Measurements from ENCODE around the gene GRB10. TPM values are rescaled to one million over a fixed set of nuclear protein-coding genes. Genes with fewer than 3 reads are reported as not detected.

Gene GRB10
- total and polyA plus RNA-seq, 4 donors = 11.6 to 68.6 (median 41.0) TPM

DNA sequence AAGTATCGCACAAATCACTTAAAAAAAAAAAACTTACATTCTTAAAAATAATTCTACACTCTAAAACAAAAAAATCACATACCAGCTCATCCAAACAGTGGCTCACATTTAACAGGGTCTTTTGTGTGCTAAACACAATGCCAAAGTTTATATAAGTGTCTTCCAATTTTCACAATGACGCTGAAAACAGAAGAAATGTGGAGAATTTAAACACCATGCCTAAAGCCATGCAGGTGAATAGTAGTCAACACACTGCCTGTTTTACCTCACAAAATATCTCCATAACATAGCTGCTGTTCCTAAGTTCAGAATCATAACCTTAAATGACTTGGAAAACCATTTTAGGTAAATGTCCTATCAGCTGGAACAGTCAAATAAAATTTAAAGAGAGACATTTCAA, 55.0 kb downstream of the GRB10 start:
- no peak for DNase-seq
- no peak overlapping the region for H3K27ac ChIP-seq (ENCODE audit: low read depth in 1 of 2, low read length in 1 of 2)
- peaks cover 0 to 6% (median 0%) of the 10 kb centered on the region in 4 donors for H3K9me3 ChIP-seq (ENCODE audit: control insufficient read depth in 4 of 4, insufficient read depth in 3 of 4, low read length in 3 of 4)
- 88 to 94% methylated on average over 2 of the region's 2 CpGs for WGBS, 2 donors
- peaks cover 0 to 31% (median 11%) of the 10 kb centered on the region in 5 donors for H3K4me1 ChIP-seq (ENCODE audit: control insufficient read depth in 5 of 5, insufficient read depth in 5 of 5, low read length in 5 of 5)
- peaks cover 0 to 7% (median 4%) of the 10 kb centered on the region in 4 donors for H3K36me3 ChIP-seq (ENCODE audit: control insufficient read depth in 4 of 4, insufficient read depth in 4 of 4, low read length in 4 of 4)
- no peak overlapping the region for H3K4me3 ChIP-seq
- no peak overlapping the region for H3K9ac ChIP-seq (ENCODE audit: insufficient read depth in 1 of 2, low read length in 2 of 2)
- TF ChIP-seq, protein P1, sequence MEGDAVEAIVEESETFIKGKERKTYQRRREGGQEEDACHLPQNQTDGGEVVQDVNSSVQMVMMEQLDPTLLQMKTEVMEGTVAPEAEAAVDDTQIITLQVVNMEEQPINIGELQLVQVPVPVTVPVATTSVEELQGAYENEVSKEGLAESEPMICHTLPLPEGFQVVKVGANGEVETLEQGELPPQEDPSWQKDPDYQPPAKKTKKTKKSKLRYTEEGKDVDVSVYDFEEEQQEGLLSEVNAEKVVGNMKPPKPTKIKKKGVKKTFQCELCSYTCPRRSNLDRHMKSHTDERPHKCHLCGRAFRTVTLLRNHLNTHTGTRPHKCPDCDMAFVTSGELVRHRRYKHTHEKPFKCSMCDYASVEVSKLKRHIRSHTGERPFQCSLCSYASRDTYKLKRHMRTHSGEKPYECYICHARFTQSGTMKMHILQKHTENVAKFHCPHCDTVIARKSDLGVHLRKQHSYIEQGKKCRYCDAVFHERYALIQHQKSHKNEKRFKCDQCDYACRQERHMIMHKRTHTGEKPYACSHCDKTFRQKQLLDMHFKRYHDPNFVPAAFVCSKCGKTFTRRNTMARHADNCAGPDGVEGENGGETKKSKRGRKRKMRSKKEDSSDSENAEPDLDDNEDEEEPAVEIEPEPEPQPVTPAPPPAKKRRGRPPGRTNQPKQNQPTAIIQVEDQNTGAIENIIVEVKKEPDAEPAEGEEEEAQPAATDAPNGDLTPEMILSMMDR (IDR thresholded peaks at IDR 0.05; ENCODE audit: control extremely low read depth, extremely low read depth) = no peak
- ATAC-seq (ENCODE audit: insufficient read depth, low FRiP score) = no peak
- H3K27me3 ChIP-seq (ENCODE audit: control insufficient read depth in 3 of 3, insufficient read depth in 3 of 3, low read length in 2 of 3) = no peaks in the 10 kb centered on the region

DNA sequence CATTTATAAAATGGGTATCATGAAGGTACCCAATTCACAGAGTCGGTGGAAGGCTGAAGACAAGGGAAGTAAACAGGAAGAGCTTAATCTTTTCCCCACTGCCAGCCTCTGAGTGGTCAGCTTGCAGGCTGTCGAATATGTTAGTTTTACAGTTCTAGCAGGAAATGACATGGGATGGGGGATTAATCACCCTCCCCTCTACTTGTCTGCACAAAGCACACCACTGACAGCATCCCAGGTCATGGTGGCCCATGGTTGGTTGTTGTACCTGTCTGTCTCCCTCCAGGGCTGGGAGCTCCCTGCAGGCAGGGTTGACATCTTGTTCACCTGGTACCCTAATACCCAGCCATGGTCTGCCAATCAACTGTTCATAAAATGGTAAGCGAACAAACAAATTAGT, 55.6 kb downstream of the GRB10 start:
- H3K4me3 ChIP-seq = no peak overlapping the region
- ATAC-seq (ENCODE audit: insufficient read depth, low FRiP score) (no peak), DNase-seq (no peak)
- H3K9ac ChIP-seq (ENCODE audit: insufficient read depth in 1 of 2, low read length in 2 of 2) = no peak overlapping the region
- TF ChIP-seq, protein P1 (IDR thresholded peaks at IDR 0.05; ENCODE audit: control extremely low read depth, extremely low read depth) = no peak
- H3K4me1 ChIP-seq (ENCODE audit: control insufficient read depth in 5 of 5, insufficient read depth in 5 of 5, low read length in 5 of 5) = peaks cover 6 to 33% (median 14%) of the 10 kb centered on the region in 5 donors
- no peak overlapping the region for H3K27ac ChIP-seq (ENCODE audit: low read depth in 1 of 2, low read length in 1 of 2)
- 63 to 65% methylated on average over 3 of the region's 3 CpGs for WGBS, 2 donors
- H3K27me3 ChIP-seq (ENCODE audit: control insufficient read depth in 3 of 3, insufficient read depth in 3 of 3, low read length in 2 of 3) = no peaks in the 10 kb centered on the region
- peaks cover 0 to 6% (median 0%) of the 10 kb centered on the region in 4 donors for H3K9me3 ChIP-seq (ENCODE audit: control insufficient read depth in 4 of 4, insufficient read depth in 3 of 4, low read length in 3 of 4)
- peaks cover 0 to 7% (median 4%) of the 10 kb centered on the region in 4 donors for H3K36me3 ChIP-seq (ENCODE audit: control insufficient read depth in 4 of 4, insufficient read depth in 4 of 4, low read length in 4 of 4)

DNA sequence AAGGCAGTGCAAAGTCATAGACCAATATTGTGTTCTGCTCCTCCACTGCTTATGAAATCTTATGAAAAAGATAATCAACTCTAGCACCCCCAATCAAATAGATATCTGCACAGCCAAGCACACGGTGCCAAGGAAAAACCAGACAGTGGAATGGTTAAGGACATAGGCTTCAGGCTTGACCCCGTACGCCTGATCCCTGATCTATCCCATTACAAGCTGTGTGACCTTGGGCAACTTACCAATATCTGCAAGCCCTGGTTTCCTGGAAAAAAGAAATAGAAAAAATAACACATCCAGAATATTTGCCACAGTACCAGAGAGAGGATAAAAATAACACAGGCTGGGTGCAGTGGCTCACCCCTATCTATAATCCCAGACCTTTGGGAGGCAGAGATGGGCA, 56.9 kb downstream of the GRB10 start:
- Histone ChIP-seq H3K4me1 (ENCODE audit: control insufficient read depth in 5 of 5, insufficient read depth in 5 of 5, low read length in 5 of 5) (peaks cover 5 to 35% (median 16%) of the 10 kb centered on the region in 5 donors), H3K9ac (ENCODE audit: insufficient read depth in 1 of 2, low read length in 2 of 2) (no peak overlapping the region), H3K9me3 (ENCODE audit: control insufficient read depth in 4 of 4, insufficient read depth in 3 of 4, low read length in 3 of 4) (peaks cover 0 to 3% (median 0%) of the 10 kb centered on the region in 4 donors), H3K36me3 (ENCODE audit: control insufficient read depth in 4 of 4, insufficient read depth in 4 of 4, low read length in 4 of 4) (peaks cover 0 to 5% (median 2%) of the 10 kb centered on the region in 4 donors), H3K4me3 (no peak overlapping the region), H3K27me3 (ENCODE audit: control insufficient read depth in 3 of 3, insufficient read depth in 3 of 3, low read length in 2 of 3) (no peaks in the 10 kb centered on the region), H3K27ac (ENCODE audit: low read depth in 1 of 2, low read length in 1 of 2) (no peak overlapping the region)
- DNase-seq (no peak), ATAC-seq (ENCODE audit: insufficient read depth, low FRiP score) (no peak)
- 74 to 86% methylated on average over 3 of the region's 3 CpGs for WGBS, 2 donors
- TF ChIP-seq, protein P1 (IDR thresholded peaks at IDR 0.05; ENCODE audit: control extremely low read depth, extremely low read depth) = no peak

All from lung (tissue), 12 donors.